Neural progenitor cell (in vitro differentiated cells): Measurements from ENCODE around the gene TMEM139.

Experiments used
- EZH2 ChIP-seq: fragments of 200-600 bp; sonication (generic); IDR thresholded peaks from 2 replicates; pipeline ENCODE4 v1.6.1; 2017; ENCODE audit warnings: antibody characterized with exemption, mild to moderate bottlenecking, moderate library complexity
- EZH2phosphoT487 ChIP-seq: fragments of 200-600 bp; sonication (generic); IDR thresholded peaks from 2 replicates; pipeline ENCODE4 v1.6.1; 2017; ENCODE audit warnings: antibody characterized with exemption
- TF ChIP-seq, protein P1 (sequence below): fragments of 200-600 bp; sonication (generic); IDR thresholded peaks from 2 replicates; pipeline ENCODE4 v1.5.1; 2017; ENCODE audit warnings: antibody characterized with exemption, mild to moderate bottlenecking

DNA sequence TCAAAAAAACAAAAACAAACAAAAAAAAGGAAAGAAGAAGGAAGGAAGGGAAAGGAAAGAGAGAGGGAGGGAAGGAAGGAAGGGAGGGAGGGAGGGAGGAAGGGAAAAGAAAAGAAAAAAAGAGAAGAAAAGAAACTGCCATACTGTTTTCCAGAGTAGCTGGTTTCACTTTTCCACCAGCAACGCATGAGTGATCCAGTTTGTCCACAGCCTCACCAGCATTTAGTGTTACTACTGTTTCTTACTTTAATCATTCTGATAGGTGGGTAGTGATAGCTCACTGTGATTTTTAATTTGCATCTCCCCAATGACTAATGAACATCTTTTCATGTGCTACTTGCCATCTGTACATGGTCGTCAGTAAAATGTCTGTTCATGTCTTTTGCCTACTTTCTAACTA, 11.9 kb upstream of the TMEM139 start:
- TF ChIP-seq, protein P1, sequence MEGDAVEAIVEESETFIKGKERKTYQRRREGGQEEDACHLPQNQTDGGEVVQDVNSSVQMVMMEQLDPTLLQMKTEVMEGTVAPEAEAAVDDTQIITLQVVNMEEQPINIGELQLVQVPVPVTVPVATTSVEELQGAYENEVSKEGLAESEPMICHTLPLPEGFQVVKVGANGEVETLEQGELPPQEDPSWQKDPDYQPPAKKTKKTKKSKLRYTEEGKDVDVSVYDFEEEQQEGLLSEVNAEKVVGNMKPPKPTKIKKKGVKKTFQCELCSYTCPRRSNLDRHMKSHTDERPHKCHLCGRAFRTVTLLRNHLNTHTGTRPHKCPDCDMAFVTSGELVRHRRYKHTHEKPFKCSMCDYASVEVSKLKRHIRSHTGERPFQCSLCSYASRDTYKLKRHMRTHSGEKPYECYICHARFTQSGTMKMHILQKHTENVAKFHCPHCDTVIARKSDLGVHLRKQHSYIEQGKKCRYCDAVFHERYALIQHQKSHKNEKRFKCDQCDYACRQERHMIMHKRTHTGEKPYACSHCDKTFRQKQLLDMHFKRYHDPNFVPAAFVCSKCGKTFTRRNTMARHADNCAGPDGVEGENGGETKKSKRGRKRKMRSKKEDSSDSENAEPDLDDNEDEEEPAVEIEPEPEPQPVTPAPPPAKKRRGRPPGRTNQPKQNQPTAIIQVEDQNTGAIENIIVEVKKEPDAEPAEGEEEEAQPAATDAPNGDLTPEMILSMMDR, result no peak
- no peak for TF ChIP-seq EZH2
- no peak for TF ChIP-seq EZH2phosphoT487
